ENCODE data around the gene ITGA2B. TPM values are rescaled to one million over a fixed set of nuclear protein-coding genes. Genes with fewer than 3 reads are reported as not detected.

The ITGA2B gene
- total RNA-seq, 2 experiments from 2014 or later, result 0.57 to 0.63 TPM

DNA sequence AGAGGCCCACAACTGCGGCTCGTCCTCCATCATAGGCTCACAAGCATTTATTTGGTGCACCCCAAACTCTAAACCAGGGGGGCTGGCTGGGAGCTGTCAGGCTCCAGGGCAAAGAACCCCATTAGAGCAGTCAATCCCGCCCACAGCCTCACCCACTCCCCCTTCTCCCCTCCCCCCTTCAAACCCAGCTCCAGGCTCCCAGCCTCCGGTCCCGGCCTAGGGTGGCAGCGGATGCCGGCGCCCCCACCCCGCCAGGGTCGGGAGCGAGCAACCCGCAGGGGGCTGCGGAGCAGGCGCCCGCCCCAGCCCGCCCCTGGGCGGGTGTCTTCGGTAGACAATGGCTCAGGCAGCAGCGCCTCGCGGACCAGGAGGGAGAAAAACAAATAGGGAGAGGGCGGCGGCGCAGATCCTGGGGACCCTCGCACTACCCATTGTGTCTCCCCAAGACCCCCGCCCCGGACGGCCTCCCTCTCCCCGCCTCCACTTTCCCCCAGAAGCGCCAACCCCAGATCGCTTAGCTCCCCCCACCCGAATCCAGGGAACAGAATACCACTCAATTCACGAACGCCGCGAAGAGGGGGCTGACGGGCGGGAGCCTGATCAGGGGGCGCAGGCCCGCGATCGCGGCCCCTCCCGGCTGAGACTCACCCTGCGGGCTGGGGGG lies 26.4 kb downstream of the ITGA2B start:
- no peaks in the 10 kb centered on the region for H3K79me2 ChIP-seq (ENCODE audit: insufficient read depth, low read depth, low read length)
- H3K4me1 ChIP-seq (ENCODE audit: insufficient read depth, low read length, poor library complexity, severe bottlenecking), result peaks cover 49% of the 10 kb centered on the region
- intact Hi-C loops (cut with micrococcal nuclease; ENCODE audit: unreplicated experiment), result no loop called here
- no peaks in the 10 kb centered on the region for H3K9me3 ChIP-seq (ENCODE audit: low read length)
- H3K4me3 ChIP-seq (ENCODE audit: low read depth, low read length, poor library complexity, severe bottlenecking), result peak overlapping the region; percentile 77
- TF ChIP-seq CTCF (conservative IDR thresholded peaks at IDR 0.05; ENCODE audit: low read length), result no peak
- TF ChIP-seq EZH2phosphoT487 (IDR thresholded peaks at IDR 0.05; ENCODE audit: borderline replicate concordance, low read depth, low read length), result no peak
- H4K20me1 ChIP-seq (ENCODE audit: insufficient read depth, low read length), result no peaks in the 10 kb centered on the region
- BruUV-seq (replicated peaks), result no TSS peak
- peak overlapping the region; percentile 89 for H3K4me2 ChIP-seq (ENCODE audit: low read length)
- H3K36me3 ChIP-seq (ENCODE audit: insufficient read depth, low read length), result no peaks in the 10 kb centered on the region
- DNase-seq (ENCODE audit: low spot score), result peak; percentile 59
- no peaks in the 10 kb centered on the region for H3K9me2 ChIP-seq (ENCODE audit: insufficient read depth, low read length)
- ChIA-PET POLR2A (interaction anchor here (0.6 to 1.3 kb wide), 3 partner anchors 15 to 180 kb away, joined by 3 to 4 read pairs (median 3); no protein-coding TSS in a partner anchor), CTCF (ENCODE audit: unreplicated experiment) (no interaction called here)
- H3K27ac ChIP-seq (ENCODE audit: low read depth, low read length, poor library complexity, severe bottlenecking), result no peak overlapping the region
- peak overlapping the region; percentile 83 for H2AFZ ChIP-seq (ENCODE audit: low read length)

DNA sequence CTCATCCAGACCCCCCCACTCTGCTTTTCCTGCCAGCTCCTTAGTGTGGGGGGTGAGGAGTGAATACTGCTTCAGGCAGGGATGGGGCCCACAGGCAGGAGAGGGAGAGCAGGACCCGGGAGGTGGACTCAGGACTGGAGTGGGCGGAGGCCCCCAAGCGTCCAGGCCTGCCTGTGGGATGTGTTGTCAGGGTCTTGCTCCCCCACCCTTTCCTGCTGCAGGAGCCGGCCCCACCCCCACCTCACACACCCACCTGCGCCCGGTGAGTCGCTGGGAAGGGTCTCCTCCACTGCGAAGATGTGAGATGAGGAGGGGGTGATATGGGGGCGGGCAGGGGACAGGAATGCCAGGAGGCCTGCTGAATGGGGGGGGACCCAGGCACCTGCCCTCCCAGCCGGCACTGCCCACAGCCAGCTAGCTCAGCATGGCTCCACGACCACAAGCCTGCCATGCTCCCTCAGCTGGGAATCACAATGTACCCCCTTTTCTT lies 26.9 kb downstream of the ITGA2B start:
- DNase-seq (ENCODE audit: low spot score), result no peak
- H4K20me1 ChIP-seq (ENCODE audit: insufficient read depth, low read length), result no peaks in the 10 kb centered on the region
- no peak for TF ChIP-seq EZH2phosphoT487 (IDR thresholded peaks at IDR 0.05; ENCODE audit: borderline replicate concordance, low read depth, low read length)
- no peak for TF ChIP-seq CTCF (conservative IDR thresholded peaks at IDR 0.05; ENCODE audit: low read length)
- no peaks in the 10 kb centered on the region for H3K9me2 ChIP-seq (ENCODE audit: insufficient read depth, low read length)
- no peaks in the 10 kb centered on the region for H3K79me2 ChIP-seq (ENCODE audit: insufficient read depth, low read depth, low read length)
- ChIA-PET POLR2A (interaction anchor here (1.3 kb wide), 1 partner anchor 15 kb away, joined by 4 read pairs; no protein-coding TSS in a partner anchor), CTCF (ENCODE audit: unreplicated experiment) (no interaction called here)
- peak overlapping the region; percentile 89 for H3K4me2 ChIP-seq (ENCODE audit: low read length)
- no peaks in the 10 kb centered on the region for H3K36me3 ChIP-seq (ENCODE audit: insufficient read depth, low read length)
- H3K4me3 ChIP-seq (ENCODE audit: low read depth, low read length, poor library complexity, severe bottlenecking), result peak overlapping the region; percentile 77
- no TSS peak for BruUV-seq (replicated peaks)
- intact Hi-C loops (cut with micrococcal nuclease; ENCODE audit: unreplicated experiment), result no loop called here
- H3K4me1 ChIP-seq (ENCODE audit: insufficient read depth, low read length, poor library complexity, severe bottlenecking), result peaks cover 52% of the 10 kb centered on the region
- no peak overlapping the region for H3K27ac ChIP-seq (ENCODE audit: low read depth, low read length, poor library complexity, severe bottlenecking)
- H2AFZ ChIP-seq (ENCODE audit: low read length), result no peak overlapping the region
- H3K9me3 ChIP-seq (ENCODE audit: low read length), result no peaks in the 10 kb centered on the region
